GM23338 (cell line): Measurements from ENCODE around the gene HADHB. TPM values are rescaled to one million over a fixed set of nuclear protein-coding genes. Genes with fewer than 3 reads are reported as not detected.

ENCODE experiments used
- ATAC-seq: fragments of 200-7000 bp; cut with Tn5 transposase; 3 replicates; pipeline ENCODE4 v1.9.1; 2020
- DNase-seq: peaks from one replicate; pipeline ENCODE4 v3.0.0-alpha.2; 2015; ENCODE audit warnings: low spot score
- H2AFZ ChIP-seq: fragments of 200-600 bp; sonication (generic); 2 replicates; pipeline ENCODE4 v1.8.0; 2016; ENCODE audit warnings: antibody characterized with exemption, mild to moderate bottlenecking, moderate library complexity
- H3F3A ChIP-seq: fragments of 200-600 bp; sonication (generic); replicated peaks from 2 replicates; pipeline ENCODE4 v1.8.0; 2017; ENCODE audit warnings: antibody characterized with exemption, mixed run types, low read depth
- H3K27ac ChIP-seq: fragments of 200-600 bp; sonication (generic); 2 replicates; pipeline ENCODE4 v1.6.1; 2016; ENCODE audit warnings: low read depth
- H3K27me3 ChIP-seq: fragments of 200-600 bp; sonication (generic); 2 replicates; pipeline ENCODE4 v1.8.0; 2016; ENCODE audit warnings: mild to moderate bottlenecking, mixed run types, moderate library complexity; ENCODE audit not compliant: insufficient read depth
- H3K36me3 ChIP-seq: fragments of 200-600 bp; sonication (generic); 2 replicates; pipeline ENCODE4 v1.8.0; 2016; ENCODE audit warnings: mild to moderate bottlenecking; ENCODE audit not compliant: insufficient read depth
- H3K4me1 ChIP-seq: fragments of 200-600 bp; sonication (generic); 2 replicates; pipeline ENCODE4 v1.8.0; 2016; ENCODE audit warnings: mild to moderate bottlenecking, moderate library complexity; ENCODE audit not compliant: insufficient read depth
- H3K4me2 ChIP-seq: fragments of 200-600 bp; sonication (generic); 2 replicates; pipeline ENCODE4 v1.7.1; 2017; ENCODE audit warnings: mixed run types
- H3K4me3 ChIP-seq: fragments of 200-600 bp; sonication (generic); 2 replicates; pipeline ENCODE4 v1.6.1; 2016; ENCODE audit warnings: mixed run types
- H3K79me2 ChIP-seq: fragments of 200-600 bp; sonication (generic); replicated peaks from 2 replicates; pipeline ENCODE4 v1.8.0; 2017; ENCODE audit warnings: mild to moderate bottlenecking; ENCODE audit not compliant: insufficient read depth
- H3K9me2 ChIP-seq: fragments of 200-600 bp; sonication (generic); 2 replicates; pipeline ENCODE4 v1.8.0; 2017; ENCODE audit not compliant: insufficient read depth
- H4K20me1 ChIP-seq: fragments of 200-600 bp; sonication (generic); replicated peaks from 2 replicates; pipeline ENCODE4 v1.8.0; 2017; ENCODE audit warnings: mild to moderate bottlenecking; ENCODE audit not compliant: insufficient read depth
- H3K27ac Mint-ChIP-seq: 2 replicates; pipeline ENCODE4 v1.8.0; 2020; ENCODE audit warnings: inconsistent platforms, mild to moderate bottlenecking, moderate library complexity, mixed read lengths
- H3K27me3 Mint-ChIP-seq: 3 replicates; pipeline ENCODE4 v1.8.0; 2022; ENCODE audit warnings: low read depth, mild to moderate bottlenecking, moderate library complexity, mixed read lengths, inconsistent platforms; ENCODE audit not compliant: insufficient read depth, poor library complexity
- H3K36me3 Mint-ChIP-seq: 3 replicates; pipeline ENCODE4 v1.8.0; 2021; ENCODE audit warnings: low read depth, mild to moderate bottlenecking, inconsistent platforms, moderate library complexity, mixed read lengths
- H3K4me1 Mint-ChIP-seq: 3 replicates; pipeline ENCODE4 v1.8.0; 2020; ENCODE audit warnings: mild to moderate bottlenecking, inconsistent platforms, mixed read lengths
- H3K4me3 Mint-ChIP-seq: 3 replicates; pipeline ENCODE4 v1.8.0; 2021; ENCODE audit warnings: moderate library complexity, mild to moderate bottlenecking, inconsistent platforms, mixed read lengths
- H3K9me3 Mint-ChIP-seq: 3 replicates; pipeline ENCODE4 v1.8.0; 2020; ENCODE audit warnings: moderate library complexity, mild to moderate bottlenecking, inconsistent platforms, mixed read lengths
- EZH2 ChIP-seq: fragments of 200-600 bp; sonication (generic); IDR thresholded peaks from one replicate; pipeline ENCODE4 v1.8.0; 2017; ENCODE audit warnings: antibody characterized with exemption, mild to moderate bottlenecking, low read depth; ENCODE audit not compliant: unreplicated experiment
- NANOG ChIP-seq: IDR thresholded peaks from 2 replicates; pipeline ENCODE4 v1.6.1; 2016; ENCODE audit warnings: antibody characterized with exemption, borderline replicate concordance
- STAT1 ChIP-seq: IDR thresholded peaks from one replicate; pipeline ENCODE4 v1.6.1; 2016; ENCODE audit warnings: antibody characterized with exemption; ENCODE audit not compliant: unreplicated experiment
- ZNF331 ChIP-seq: fragments of 250-450 bp; sonication (Bioruptor Pico); IDR thresholded peaks from 2 replicates; pipeline ENCODE4 v1.5.0; 2020; ENCODE audit warnings: low read depth, mild to moderate bottlenecking, moderate library complexity
- polyA plus RNA-seq: library from polyadenylated mRNA; unstranded; fragments of >200 nt; fragmentation: Nextera tagmentation; extraction: Ambion mirVana; gene quantifications from 2 replicates; pipeline ENCODE4 v1.2.1, GENCODE V29; 2016
- total RNA-seq: library from RNA; depleted of rRNA; stranded (reverse); fragments of >200 nt; shearing (Covaris generic); gene quantifications from 2 replicates; pipeline ENCODE4 v1.2.3, GENCODE V29; 2014
- TF ChIP-seq, protein P1 (sequence below): IDR thresholded peaks from 2 replicates; pipeline ENCODE4 v1.6.1; 2016; ENCODE audit warnings: antibody characterized with exemption
- TF ChIP-seq, protein P2 (sequence below): fragments of 250-450 bp; sonication (Bioruptor Pico); IDR thresholded peaks from 2 replicates; pipeline ENCODE4 v1.5.0; 2020; ENCODE audit warnings: mild to moderate bottlenecking, moderate library complexity
- TF ChIP-seq, protein P3 (sequence below), 2 experiments: fragments of 200-600 bp in 1 of 2; sonication (generic) in 1 of 2; conservative IDR thresholded peaks; 2 replicates each; pipeline versions ENCODE4 v1.5.1 to v1.6.1; 2016 to 2017; ENCODE audit warnings: antibody characterized with exemption in 2 of 2, low read depth in 2 of 2, mild to moderate bottlenecking in 2 of 2, moderate library complexity in 1 of 2

Gene HADHB
- total and polyA plus RNA-seq, 2 experiments from 2014 or later: 41.1 to 43.4 TPM

DNA sequence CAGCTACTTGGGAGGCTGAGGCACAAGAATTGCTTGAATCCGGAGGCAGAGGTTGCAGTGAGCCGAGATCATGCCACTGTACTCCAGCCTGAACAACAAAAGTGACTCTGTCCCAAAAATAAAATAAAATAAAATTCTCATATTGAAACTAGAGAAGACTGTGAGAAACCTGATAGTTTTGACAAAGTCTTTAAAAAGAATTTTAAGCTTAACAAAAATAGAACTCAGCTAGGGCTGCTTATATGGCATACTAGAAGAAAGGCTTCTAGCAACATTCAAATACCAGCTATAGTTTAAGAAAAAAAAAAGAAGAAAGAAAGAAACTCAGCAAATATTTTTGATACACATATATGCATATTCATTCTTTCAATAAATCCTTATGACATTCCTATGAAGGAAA, 13.9 kb upstream of the HADHB start:
- no peak for ATAC-seq
- Histone ChIP-seq H3K36me3 (peaks cover 87% of the 10 kb centered on the region), H3K79me2 (no peaks in the 10 kb centered on the region), H3K4me2 (no peak overlapping the region), H3K9me2 (no peaks in the 10 kb centered on the region), H4K20me1 (peaks cover 14% of the 10 kb centered on the region; the same call in 1 of the 2 replicates), H3F3A (no peaks in the 10 kb centered on the region), H3K27ac (no peak overlapping the region), H2AFZ (no peak overlapping the region), H3K4me1 (no peaks in the 10 kb centered on the region), H3K27me3 (no peaks in the 10 kb centered on the region), H3K4me3 (no peak overlapping the region)
- Mint-ChIP-seq H3K27me3 (no peaks in the 10 kb centered on the region), H3K4me1 (no peaks in the 10 kb centered on the region), H3K27ac (no peak overlapping the region), H3K36me3 (peaks cover 83% of the 10 kb centered on the region), H3K4me3 (no peak overlapping the region), H3K9me3 (peaks cover 10% of the 10 kb centered on the region; the same call in 2 of the 3 replicates)
- TF ChIP-seq EZH2: no peak
- TF ChIP-seq, protein P1, sequence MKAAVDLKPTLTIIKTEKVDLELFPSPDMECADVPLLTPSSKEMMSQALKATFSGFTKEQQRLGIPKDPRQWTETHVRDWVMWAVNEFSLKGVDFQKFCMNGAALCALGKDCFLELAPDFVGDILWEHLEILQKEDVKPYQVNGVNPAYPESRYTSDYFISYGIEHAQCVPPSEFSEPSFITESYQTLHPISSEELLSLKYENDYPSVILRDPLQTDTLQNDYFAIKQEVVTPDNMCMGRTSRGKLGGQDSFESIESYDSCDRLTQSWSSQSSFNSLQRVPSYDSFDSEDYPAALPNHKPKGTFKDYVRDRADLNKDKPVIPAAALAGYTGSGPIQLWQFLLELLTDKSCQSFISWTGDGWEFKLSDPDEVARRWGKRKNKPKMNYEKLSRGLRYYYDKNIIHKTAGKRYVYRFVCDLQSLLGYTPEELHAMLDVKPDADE: no peak
- TF ChIP-seq, protein P2, sequence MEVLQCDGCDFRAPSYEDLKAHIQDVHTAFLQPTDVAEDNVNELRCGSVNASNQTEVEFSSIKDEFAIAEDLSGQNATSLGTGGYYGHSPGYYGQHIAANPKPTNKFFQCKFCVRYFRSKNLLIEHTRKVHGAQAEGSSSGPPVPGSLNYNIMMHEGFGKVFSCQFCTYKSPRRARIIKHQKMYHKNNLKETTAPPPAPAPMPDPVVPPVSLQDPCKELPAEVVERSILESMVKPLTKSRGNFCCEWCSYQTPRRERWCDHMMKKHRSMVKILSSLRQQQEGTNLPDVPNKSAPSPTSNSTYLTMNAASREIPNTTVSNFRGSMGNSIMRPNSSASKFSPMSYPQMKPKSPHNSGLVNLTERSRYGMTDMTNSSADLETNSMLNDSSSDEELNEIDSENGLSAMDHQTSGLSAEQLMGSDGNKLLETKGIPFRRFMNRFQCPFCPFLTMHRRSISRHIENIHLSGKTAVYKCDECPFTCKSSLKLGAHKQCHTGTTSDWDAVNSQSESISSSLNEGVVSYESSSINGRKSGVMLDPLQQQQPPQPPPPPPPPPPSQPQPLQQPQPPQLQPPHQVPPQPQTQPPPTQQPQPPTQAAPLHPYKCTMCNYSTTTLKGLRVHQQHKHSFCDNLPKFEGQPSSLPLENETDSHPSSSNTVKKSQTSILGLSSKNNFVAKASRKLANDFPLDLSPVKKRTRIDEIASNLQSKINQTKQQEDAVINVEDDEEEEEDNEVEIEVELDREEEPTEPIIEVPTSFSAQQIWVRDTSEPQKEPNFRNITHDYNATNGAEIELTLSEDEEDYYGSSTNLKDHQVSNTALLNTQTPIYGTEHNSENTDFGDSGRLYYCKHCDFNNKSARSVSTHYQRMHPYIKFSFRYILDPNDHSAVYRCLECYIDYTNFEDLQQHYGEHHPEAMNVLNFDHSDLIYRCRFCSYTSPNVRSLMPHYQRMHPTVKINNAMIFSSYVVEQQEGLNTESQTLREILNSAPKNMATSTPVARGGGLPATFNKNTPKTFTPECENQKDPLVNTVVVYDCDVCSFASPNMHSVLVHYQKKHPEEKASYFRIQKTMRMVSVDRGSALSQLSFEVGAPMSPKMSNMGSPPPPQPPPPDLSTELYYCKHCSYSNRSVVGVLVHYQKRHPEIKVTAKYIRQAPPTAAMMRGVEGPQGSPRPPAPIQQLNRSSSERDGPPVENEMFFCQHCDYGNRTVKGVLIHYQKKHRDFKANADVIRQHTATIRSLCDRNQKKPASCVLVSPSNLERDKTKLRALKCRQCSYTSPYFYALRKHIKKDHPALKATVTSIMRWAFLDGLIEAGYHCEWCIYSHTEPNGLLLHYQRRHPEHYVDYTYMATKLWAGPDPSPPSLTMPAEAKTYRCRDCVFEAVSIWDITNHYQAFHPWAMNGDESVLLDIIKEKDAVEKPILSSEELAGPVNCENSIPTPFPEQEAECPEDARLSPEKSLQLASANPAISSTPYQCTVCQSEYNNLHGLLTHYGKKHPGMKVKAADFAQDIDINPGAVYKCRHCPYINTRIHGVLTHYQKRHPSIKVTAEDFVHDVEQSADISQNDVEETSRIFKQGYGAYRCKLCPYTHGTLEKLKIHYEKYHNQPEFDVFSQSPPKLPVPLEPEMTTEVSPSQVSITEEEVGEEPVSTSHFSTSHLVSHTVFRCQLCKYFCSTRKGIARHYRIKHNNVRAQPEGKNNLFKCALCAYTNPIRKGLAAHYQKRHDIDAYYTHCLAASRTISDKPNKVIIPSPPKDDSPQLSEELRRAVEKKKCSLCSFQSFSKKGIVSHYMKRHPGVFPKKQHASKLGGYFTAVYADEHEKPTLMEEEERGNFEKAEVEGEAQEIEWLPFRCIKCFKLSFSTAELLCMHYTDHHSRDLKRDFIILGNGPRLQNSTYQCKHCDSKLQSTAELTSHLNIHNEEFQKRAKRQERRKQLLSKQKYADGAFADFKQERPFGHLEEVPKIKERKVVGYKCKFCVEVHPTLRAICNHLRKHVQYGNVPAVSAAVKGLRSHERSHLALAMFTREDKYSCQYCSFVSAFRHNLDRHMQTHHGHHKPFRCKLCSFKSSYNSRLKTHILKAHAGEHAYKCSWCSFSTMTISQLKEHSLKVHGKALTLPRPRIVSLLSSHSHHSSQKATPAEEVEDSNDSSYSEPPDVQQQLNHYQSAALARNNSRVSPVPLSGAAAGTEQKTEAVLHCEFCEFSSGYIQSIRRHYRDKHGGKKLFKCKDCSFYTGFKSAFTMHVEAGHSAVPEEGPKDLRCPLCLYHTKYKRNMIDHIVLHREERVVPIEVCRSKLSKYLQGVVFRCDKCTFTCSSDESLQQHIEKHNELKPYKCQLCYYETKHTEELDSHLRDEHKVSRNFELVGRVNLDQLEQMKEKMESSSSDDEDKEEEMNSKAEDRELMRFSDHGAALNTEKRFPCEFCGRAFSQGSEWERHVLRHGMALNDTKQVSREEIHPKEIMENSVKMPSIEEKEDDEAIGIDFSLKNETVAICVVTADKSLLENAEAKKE (CRISPR knock-in tag): no peak
- no peak for DNase-seq

DNA sequence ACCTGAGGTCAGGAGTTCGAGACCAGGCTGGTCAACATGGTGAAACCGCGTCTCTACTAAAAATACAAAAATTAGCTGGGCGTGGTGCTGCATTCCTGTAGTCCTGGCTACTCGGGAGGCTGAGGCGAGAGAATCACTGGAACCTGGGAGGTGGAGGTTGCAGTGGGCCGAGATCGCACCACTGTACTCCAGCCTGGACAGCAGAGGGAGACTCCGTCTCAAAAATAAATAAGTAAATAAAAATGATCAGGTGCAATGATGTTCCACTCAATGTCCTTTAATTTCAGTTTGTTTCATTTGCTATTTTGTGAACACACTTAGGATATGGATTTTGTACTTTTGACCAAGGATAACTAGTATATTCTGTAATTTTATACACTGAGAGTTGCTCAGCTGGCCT, 9.7 kb upstream of the HADHB start:
- DNase-seq (no peak), ATAC-seq (no peak)
- Histone ChIP-seq H4K20me1 (peaks cover 22% of the 10 kb centered on the region), H3K4me2 (no peak overlapping the region), H3K79me2 (peaks cover 14% of the 10 kb centered on the region), H3K4me1 (0 out of 2 replicates have a peak, but pooled peaks cover 1% of the 10 kb centered on the region), H2AFZ (no peak overlapping the region), H3K36me3 (peaks cover 63% of the 10 kb centered on the region), H3K27ac (no peak overlapping the region), H3K9me2 (no peaks in the 10 kb centered on the region), H3K27me3 (no peaks in the 10 kb centered on the region), H3F3A (no peaks in the 10 kb centered on the region), H3K4me3 (no peak overlapping the region)
- Mint-ChIP-seq H3K4me1 (no peaks in the 10 kb centered on the region), H3K9me3 (no peaks in the 10 kb centered on the region), H3K36me3 (peaks cover 58% of the 10 kb centered on the region), H3K27ac (no peak overlapping the region), H3K4me3 (no peak overlapping the region), H3K27me3 (no peaks in the 10 kb centered on the region)
- TF ChIP-seq STAT1 (no peak), NANOG (no peak), ZNF331 (no peak)
- TF ChIP-seq, protein P3, sequence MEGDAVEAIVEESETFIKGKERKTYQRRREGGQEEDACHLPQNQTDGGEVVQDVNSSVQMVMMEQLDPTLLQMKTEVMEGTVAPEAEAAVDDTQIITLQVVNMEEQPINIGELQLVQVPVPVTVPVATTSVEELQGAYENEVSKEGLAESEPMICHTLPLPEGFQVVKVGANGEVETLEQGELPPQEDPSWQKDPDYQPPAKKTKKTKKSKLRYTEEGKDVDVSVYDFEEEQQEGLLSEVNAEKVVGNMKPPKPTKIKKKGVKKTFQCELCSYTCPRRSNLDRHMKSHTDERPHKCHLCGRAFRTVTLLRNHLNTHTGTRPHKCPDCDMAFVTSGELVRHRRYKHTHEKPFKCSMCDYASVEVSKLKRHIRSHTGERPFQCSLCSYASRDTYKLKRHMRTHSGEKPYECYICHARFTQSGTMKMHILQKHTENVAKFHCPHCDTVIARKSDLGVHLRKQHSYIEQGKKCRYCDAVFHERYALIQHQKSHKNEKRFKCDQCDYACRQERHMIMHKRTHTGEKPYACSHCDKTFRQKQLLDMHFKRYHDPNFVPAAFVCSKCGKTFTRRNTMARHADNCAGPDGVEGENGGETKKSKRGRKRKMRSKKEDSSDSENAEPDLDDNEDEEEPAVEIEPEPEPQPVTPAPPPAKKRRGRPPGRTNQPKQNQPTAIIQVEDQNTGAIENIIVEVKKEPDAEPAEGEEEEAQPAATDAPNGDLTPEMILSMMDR (conservative IDR thresholded peaks at IDR 0.05; ENCODE audit: low read depth in 2 of 2): peak; percentile 36 to 41; a peak in 3 of 4 replicates
